H1 (cell line): ENCODE data around the gene ABHD6.

Experiments used
- EZH2 ChIP-seq: fragments of 200-600 bp; sonication (generic); IDR thresholded peaks from 2 replicates; pipeline ENCODE4 v1.7.1; 2012; ENCODE audit warnings: low read depth, mild to moderate bottlenecking, moderate library complexity, low read length, inconsistent platforms; ENCODE audit not compliant: severe bottlenecking
- JUND ChIP-seq: IDR thresholded peaks from 2 replicates; pipeline ENCODE4 v1.6.1; 2011; ENCODE audit warnings: mild to moderate bottlenecking, improper control_type of control experiment, low read length
- NRF1 ChIP-seq: IDR thresholded peaks from 2 replicates; pipeline ENCODE4 v1.6.1; 2011; ENCODE audit warnings: mild to moderate bottlenecking, low read depth, low read length, improper control_type of control experiment
- SRF ChIP-seq: IDR thresholded peaks from 2 replicates; pipeline ENCODE4 v1.6.1; 2011; ENCODE audit warnings: mild to moderate bottlenecking, low read depth, low read length, moderate library complexity
- USF2 ChIP-seq: IDR thresholded peaks from 2 replicates; pipeline ENCODE4 v1.6.1; 2011; ENCODE audit warnings: low read length, improper control_type of control experiment

- TF ChIP-seq EZH2 = no peak
- no peak for TF ChIP-seq SRF
- TF ChIP-seq USF2 = no peak
- TF ChIP-seq NRF1 = no peak
- no peak for TF ChIP-seq JUND
These were observed 49.4 kb upstream of the ABHD6 start for GRCh38 chr3:58188173-58188564.
